ENCODE results near the gene SRP14.
"Not testable (repeated sequence)": the region's sequence is repeated elsewhere in the genome, so short reads cannot be mapped to it uniquely, and the experiment has no call there.

Gene SRP14

DNA sequence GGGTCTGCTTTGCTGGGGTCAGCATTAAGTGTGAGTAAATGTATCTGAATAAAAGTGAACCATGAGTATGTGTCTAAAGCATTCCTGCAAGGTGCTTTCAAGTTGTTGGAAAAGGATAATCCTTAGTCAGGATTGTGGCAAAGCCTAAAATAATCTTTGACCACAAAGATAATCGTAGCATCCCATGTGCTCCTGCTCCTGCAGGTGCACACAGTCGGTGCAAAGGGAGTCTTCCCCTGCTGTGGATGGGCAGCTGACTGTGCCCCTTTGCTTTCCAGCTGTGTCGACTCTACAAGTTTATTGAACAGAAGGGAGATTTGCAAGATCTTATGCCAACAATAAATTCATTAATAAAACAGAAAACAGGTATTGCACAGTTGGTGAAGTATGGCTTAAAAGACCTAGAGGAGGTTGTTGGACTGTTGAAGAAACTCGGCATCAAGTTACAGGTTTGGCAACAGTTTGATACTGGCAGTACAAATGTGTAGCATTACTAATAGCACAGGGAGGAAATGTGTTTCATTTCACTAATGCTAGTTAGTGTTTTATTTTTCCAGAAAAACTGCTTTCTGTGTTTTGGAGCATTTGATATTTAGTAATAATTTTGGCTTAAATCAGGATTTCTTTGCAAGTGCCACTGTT lies 22.6 kb downstream of the SRP14 start:
- DNase-seq = no peak

DNA sequence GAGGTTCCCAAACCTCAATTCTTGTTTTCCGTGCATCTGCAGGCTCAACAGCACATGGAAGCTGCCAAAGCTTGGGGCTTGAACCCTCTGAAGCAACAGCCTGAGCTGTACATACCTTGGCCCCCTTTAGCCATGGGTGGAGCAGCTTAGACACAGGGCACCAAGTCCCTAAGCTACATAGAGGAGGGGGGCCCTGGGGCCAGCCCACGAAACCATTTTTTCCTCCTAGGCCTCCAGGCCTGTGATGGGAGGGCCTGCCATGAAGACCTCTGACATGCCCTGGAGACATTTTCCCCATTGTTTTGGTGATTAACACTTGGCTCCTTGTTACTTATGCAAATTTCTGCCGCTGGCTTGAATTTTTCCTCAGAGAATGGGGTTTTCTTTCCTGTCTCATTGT lies 24.6 kb downstream of the SRP14 start:
- no peak for DNase-seq

DNA sequence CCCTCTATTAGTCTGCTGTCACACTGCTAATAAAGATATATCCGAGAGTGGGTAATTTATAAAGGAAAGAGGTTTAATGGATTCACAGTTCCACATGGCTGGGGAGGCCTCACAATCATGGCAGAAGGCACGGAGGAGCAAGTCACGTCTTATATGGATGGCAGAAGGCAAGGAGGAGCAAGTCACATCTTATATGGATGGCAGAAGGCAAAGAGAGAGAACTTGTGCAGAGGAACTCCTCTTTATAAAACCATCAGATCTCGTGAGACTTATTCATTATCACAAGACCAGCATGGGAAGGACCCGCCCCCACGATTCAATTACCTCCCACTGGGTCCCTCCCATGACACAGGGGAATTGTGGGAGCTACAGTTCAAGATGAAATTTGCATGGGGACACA lies 25.6 kb downstream of the SRP14 start:
- not testable (repeated sequence) for DNase-seq

DNA sequence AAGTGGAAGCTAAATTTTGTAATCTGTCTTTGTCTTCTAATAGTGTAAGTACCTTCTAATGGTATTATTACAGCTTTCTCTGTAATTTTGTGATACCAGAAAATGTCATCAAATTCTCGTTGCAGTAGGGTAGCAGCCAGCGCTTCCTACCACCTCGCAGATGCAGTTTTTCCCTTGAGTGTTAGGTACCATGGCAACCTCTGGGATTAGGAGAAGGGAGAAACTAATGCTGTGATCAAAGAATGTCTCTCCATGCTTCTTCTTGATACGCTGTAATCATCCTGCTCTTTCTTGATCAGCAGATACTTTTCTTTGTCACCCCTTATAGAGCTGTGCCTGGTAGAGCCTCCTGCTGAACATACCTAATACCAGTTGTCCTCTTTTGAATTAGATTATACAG lies 27.7 kb downstream of the SRP14 start:
- DNase-seq = no peak

DNA sequence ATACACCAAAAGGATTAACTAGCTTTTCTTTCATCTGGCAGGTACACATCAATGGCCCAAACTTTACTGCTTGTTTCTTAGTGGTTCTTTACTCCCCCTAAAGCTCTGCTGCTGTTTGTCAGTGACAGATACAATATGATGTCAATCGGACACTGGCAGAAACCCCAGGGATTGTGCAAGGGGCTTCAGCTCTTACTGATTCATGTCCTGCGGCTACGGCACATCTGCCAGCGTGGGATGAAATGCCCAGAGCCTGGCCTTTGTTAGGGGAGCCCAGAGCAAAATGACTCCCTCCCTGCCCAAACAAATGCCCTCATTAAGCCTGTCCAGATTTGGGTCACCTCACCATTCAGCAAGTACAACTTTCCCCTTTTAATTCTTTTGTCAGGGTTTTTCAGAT lies 28.3 kb downstream of the SRP14 start:
- DNase-seq = no peak

DNA sequence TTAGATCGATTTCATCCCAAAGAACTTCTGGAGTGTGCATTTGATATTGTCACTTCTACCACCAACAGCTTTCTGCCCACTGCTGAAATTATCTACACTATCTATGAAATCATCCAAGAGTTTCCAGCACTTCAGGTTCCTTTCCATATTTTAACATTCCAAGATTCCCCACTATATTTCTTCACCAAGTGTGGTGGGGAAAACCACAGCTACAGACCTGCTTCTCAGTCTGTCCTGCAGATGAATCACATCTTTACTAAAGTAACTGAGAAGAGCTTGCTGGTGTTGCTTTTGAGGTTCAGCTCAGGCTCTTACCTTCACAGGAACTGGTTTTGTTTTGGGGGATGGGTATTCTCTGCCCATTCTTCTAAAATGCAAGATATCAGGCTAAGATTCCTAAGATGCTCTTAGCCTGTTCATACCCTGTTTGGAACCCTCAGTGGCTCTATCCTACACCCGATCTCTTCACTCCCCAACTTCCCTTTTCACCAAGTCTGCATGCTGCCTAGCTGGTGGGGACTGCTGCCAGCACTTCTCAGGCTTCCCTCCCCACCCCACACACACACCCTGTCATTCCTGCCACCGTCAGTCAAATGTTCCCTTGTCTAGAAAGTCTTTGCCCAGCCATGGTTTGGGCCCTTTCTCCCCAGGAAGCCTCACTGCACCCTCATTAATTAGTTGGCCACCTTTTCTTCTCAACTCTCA lies 30.8 kb downstream of the SRP14 start:
- DNase-seq = no peak

DNA sequence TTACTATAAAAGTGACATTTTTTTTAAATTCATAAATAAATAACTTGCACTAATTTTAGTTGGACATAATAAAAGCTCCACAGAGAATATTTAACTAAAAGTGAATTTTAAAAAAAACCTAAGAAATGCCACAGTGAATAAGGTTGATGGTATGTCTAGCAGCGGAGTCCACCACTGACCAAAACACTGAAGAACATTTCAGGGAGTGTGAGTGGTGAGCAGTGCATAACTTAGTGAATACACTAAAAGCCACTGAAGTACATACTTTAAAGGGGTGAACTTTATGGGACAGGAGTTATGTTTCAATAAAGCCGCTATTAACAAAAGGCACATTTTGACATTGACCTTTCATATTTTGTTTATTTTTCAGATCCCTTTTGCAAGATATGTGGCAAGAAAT lies 32.3 kb downstream of the SRP14 start:
- DNase-seq = no peak

DNA sequence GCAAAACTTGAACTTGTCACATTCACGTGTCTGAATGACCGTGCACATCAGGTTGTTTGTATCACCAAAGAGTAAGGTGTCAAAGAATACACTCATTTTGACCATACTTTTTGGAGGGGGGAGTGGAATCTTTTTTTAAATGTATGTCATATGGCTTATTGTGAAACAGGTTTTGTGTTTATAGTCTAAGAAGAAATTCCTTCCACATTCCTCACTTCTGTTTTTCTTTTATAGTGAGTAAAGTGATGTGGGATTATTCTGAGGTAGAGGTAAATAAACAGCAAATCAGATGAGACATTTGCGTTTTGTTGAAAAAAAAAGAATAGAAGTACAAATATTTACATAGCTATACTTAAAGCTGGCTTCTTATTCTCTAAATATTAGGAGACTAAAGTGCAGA lies 33.0 kb downstream of the SRP14 start:
- DNase-seq = no peak

DNA sequence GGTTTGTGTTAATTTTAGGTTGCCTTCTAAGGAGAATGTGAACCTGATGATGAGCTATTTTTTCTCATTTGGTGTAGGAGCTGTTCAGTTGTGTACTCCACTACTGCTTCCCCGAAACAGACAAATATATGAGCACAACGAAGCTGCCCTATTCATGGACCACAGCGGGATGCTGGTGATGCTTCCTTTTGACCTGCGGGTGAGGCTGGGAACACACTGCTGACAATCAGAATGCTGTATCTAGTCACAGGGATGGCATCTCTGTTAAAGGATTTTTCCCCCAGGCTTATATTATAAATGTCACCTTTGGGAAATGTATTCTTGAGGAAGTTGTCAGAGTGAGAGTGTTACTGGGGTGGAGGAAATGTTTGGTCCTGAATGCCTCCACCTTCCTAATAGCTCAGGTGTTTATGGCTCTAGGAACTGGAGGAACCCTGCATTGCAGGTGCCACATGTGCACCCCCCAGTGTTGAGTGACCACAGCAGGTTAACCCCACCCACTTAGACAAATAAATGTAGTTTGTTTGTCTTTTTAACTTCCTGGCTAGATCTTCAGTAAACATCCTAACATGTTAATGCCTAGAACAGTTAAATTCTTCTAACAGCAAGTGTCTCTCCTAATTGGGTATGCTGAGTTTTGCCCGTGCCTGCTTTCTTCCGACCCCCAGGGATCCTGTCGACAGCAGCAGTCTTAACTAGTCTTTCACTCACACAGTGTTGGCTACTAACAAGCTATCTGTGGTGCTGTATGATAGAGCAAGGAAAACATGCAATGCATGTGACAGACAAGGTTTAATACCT lies 35.7 kb downstream of the SRP14 start:
- no peak for DNase-seq

DNA sequence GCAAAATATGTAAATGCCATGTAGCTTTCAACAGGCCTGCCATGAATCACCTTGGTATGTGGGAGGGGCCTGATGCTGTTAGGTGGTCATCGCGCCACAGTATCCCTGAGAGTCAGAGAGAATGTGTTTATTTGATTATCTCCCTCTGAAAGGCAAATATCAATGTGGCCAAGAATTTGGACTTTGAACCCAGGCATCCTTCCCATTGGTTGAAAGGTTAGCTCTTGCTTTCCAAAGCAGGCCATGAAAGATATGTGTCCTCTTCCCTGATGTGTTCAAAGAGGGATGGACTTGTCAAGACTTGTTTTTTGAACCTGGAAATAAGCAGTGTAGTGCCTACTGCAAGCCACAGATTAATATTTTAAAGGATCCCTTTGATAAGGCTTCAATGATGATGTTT lies 36.7 kb downstream of the SRP14 start:
- no peak for DNase-seq

DNA sequence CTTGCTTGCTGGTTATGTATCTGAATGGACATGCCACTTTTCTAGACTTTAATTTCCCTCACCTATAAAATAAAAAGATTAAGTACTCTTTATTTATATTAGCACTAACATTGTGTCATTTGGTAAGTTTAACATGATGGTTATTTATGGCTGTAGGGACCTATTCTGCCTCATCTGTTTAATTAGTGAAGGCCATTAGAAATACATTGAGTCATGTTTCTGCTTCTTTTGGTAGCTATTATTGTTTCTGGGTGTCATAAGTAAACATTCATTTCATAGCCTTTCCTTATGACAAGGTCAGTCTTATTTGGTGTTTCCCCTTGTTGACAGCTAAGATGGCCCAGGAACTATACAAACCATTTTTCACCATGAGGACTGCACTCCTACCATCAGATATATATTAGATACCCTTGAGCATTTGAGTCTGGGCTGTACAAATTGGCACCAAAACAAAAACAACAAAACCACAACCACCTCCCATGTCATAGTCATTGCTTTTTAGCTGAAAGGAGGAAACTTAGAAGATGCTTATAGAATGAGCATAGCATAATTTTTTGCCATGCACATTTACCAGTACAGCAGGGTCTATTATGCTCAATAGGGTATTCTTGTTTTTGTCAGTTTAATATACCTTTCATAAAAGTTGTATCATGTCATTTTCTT lies 39.3 kb downstream of the SRP14 start:
- DNase-seq = no peak

DNA sequence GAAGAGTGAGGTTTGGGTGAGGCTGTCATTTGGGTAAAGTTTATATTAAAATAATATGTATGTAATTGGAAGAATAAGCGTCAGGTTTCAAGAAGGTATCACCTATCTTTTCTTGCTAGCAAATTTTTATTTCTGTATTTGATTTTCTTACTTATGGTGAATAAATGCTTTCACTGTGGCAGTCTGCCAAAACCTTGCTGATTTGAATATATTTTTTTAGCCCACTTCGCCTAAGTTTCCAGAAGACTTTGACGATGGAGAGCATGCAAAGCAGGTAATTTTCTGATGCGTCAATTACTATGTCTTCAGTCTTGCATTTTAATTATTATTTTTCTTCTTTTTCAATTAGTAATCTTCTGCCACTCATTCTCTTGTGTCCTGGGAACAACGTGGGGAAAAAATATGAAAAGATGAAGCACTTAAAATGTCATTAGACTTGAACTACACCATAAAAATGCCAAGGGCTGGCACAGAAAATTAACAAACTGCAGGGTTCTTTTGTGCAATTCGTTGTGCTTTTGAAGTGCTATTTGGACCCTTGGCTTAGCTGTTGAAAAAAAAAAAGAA lies 40.4 kb downstream of the SRP14 start:
- DNase-seq = no peak

DNA sequence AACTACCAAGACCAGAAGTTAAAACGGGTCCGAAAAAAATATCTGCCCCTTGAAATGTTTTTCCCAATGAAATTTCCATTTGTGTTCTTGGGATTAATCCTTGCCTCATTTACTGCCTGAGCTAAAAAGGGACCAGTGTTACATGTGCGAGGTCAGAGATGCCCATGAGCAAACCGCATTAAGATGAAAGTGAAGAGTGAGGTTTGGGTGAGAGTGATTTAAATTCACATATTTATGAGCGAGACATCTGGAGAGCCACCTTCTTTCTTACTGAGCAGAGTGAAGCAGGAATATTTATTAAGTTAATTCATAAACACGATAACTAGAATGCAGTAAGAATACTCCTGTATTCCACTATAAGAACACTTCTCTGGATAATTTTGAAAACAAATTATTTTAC lies 41.3 kb downstream of the SRP14 start:
- DNase-seq = no peak

DNA sequence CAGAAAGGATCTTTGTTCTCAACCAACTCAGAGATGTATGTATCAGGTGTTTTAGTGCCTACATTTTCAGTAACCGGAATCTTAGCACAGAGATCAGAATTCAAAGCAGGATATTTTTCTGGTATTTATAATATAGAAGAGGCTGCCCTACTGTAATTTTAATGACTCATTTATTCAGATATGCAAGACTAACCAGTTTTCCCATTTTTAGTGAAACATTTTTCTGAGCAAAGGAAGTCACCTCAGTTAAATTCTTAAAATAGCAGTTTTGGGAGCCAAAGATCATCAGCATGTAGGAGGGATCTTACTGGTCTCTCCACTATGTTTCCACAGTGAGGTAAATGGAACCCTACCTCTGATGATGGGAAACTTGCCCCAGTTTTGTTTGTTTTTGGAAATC lies 42.0 kb downstream of the SRP14 start:
- DNase-seq = no peak

DNA sequence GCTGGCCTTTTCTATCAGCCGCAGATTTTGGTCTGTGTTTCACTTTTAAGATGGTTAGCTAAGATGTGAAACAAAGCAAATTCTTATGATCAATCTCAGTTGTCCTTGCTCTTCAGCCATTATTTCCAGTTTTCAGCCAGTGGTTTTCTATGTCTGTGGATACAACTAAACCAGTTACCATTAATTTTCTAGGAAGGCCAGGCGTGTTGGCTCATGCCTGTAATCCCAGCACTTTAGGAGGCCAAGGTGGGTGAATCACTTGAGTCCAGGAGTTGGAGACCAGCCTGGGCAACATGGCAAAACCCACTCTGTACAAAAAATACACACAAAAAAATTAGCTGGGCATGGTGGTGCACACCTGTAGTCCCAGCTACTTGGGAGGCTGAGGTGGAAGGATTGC lies 42.8 kb downstream of the SRP14 start:
- DNase-seq = not testable (repeated sequence)

DNA sequence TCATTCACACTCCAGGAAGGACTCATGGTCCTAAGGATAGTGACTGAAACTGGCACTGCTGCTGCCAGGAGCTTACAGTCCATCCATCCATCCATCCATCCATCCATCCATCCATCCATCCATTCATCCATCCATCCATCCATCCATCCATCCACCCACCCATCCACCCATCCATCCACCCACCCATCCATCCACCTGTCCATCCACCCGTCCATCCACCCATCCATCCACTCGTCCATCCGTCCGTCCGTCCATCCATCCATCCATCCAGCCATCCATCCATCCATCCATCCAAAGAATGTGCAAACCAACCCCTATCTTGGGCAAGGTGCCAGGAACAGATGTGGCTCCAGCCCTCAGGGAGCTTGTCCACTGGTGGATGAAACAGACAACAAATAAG lies 46.0 kb downstream of the SRP14 start:
- DNase-seq = not testable (repeated sequence)

DNA sequence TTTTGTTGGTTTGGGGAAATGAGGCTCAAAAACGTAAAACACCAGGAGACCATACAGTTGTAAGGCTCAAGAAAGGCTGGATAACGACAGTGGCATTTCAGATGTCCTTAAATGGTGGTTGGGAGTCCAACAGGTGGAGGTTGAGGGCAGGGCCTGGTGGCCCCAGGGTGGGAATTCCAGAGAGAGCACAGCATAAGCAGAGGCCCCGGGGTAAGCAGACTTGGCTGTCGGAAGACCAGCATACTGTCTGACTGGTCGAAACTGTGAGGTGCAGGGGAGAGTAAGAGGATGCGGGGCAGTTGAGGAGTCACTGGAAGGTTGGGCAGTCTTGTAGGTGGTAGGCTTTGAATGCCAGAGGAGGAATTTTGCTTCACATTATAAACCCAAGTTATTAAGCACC lies 48.3 kb downstream of the SRP14 start:
- no peak for DNase-seq

DNA sequence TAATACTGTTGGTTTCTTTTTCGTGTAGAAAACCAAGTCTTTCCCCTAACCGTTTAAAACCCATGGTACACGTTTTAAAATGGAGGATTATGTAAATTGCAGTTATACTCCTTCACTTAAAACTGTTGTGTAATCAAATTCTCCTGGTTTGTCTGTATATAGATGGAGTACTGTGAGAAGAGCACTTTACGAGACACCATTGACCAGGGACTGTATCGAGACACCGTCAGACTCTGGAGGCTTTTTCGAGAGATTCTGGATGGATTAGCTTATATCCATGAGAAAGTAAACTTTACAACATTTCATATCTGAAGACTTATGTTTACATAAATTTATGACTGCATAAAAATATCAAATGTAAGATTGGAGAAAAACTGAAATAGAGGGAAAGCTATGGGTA lies 51.2 kb downstream of the SRP14 start:
- DNase-seq = no peak

Measured in CD4-positive, alpha-beta T cell treated with Interferon alpha-2 for 1 hour (primary cell).